Astrocyte (in vitro differentiated cells and primary cell): ENCODE results near the gene AQP2.

Source experiments
- CTCF ChIP-seq: IDR thresholded peaks from 2 replicates; pipeline ENCODE4 v1.5.1; 2011; ENCODE audit warnings: low read depth, mild to moderate bottlenecking, inconsistent platforms, low read length, moderate library complexity; ENCODE audit not compliant: insufficient read depth
- EZH2 ChIP-seq: IDR thresholded peaks from 2 replicates; pipeline ENCODE4 v1.6.1; 2012; ENCODE audit warnings: mild to moderate bottlenecking, low read length, inconsistent platforms; ENCODE audit not compliant: insufficient read depth

GRCh38 chr12:49910331-49911212 is 40.0 kb upstream of the AQP2 start:
- TF ChIP-seq CTCF = no peak
- no peak for TF ChIP-seq EZH2
